Measurements from ENCODE around the gene NDUFAF8. TPM values are rescaled to one million over a fixed set of nuclear protein-coding genes. Genes with fewer than 3 reads are reported as not detected.

Gene NDUFAF8
- total RNA-seq, 1 donor from 2014 or later: 38.9 TPM

DNA sequence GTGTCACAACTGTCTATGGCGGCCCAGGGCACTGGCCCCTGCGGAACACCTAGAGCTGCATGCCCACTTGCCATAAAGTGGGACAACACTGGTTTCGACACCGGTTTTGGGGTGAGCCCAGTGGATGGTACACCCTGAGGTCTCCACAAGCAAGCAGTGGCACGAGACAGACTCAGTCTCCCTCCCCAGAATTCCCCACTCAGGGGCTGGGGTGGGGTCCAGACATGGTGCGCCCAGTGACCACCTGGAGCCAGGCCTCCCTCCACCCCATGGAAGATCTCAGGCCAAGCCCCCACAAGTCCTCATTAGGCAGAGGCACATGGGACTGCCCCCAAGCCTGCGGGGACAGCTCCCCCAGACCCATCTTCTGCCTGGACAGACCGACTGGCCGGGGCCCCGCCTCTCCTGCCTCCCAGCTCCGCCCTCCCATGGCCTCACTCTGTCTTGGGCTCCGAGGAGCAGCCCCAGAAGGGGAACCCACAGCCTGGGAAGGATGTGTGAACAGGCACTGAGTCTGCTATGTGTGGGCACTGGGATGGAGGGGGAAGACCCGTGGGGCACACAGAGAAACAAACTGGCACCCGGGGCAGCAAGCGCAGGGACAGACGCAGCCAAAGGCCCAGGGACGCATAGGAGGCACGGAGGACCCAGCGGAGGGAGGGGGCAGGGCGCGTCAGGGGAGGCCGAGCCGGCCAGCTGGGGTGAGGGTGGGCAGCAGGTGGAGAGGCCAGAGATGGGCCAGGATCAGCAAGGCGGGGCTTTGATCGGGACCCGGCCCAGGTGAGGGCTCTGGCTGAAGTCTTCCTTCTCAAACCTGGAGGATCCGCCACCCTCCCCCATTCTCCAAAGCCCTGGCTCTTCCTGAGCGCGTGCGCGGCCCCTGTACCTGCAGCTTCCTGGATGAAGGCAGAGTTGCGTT, 3.0 kb upstream of the NDUFAF8 start:
- DNase-seq (ENCODE audit: extremely low spot score, unreplicated experiment): no peak
- TF ChIP-seq, protein P1, sequence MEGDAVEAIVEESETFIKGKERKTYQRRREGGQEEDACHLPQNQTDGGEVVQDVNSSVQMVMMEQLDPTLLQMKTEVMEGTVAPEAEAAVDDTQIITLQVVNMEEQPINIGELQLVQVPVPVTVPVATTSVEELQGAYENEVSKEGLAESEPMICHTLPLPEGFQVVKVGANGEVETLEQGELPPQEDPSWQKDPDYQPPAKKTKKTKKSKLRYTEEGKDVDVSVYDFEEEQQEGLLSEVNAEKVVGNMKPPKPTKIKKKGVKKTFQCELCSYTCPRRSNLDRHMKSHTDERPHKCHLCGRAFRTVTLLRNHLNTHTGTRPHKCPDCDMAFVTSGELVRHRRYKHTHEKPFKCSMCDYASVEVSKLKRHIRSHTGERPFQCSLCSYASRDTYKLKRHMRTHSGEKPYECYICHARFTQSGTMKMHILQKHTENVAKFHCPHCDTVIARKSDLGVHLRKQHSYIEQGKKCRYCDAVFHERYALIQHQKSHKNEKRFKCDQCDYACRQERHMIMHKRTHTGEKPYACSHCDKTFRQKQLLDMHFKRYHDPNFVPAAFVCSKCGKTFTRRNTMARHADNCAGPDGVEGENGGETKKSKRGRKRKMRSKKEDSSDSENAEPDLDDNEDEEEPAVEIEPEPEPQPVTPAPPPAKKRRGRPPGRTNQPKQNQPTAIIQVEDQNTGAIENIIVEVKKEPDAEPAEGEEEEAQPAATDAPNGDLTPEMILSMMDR (IDR thresholded peaks at IDR 0.05): no peak
- no peaks in the 10 kb centered on the region for H3K36me3 Mint-ChIP-seq (ENCODE audit: unreplicated experiment)
- H3K4me3 Mint-ChIP-seq (ENCODE audit: unreplicated experiment): no peak overlapping the region
- H3K4me1 Mint-ChIP-seq (ENCODE audit: unreplicated experiment): peaks cover 22% of the 10 kb centered on the region
- no peaks in the 10 kb centered on the region for H3K27me3 Mint-ChIP-seq (ENCODE audit: unreplicated experiment)
- H3K9me3 Mint-ChIP-seq (ENCODE audit: unreplicated experiment): no peaks in the 10 kb centered on the region
- no peak overlapping the region for H3K27ac Mint-ChIP-seq (ENCODE audit: unreplicated experiment)

DNA sequence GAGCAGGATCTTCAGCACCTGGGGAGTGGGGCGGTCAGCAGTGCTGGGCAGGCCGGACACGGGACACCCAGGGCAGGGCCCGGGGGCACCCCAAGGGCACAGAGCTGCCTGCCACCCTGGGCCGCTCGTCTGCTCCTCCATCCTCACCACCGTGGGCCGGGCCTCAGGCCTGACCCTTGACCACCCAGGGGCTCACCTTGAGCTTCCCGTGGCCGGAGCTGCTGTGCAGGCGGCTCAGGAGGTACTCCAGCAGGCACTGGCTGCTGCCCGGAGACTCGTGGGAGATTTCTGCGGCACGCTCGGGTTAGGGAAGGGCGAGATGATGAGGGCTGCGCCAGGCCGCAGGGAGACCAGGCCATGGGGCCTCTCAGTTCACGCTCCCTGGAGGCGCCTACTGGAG, 2.3 kb upstream of the NDUFAF8 start:
- H3K4me1 Mint-ChIP-seq (ENCODE audit: unreplicated experiment): peaks cover 22% of the 10 kb centered on the region
- TF ChIP-seq, protein P1 (IDR thresholded peaks at IDR 0.05): no peak
- no peak for DNase-seq (ENCODE audit: extremely low spot score, unreplicated experiment)
- no peaks in the 10 kb centered on the region for H3K9me3 Mint-ChIP-seq (ENCODE audit: unreplicated experiment)
- no peaks in the 10 kb centered on the region for H3K27me3 Mint-ChIP-seq (ENCODE audit: unreplicated experiment)
- H3K36me3 Mint-ChIP-seq (ENCODE audit: unreplicated experiment): peaks cover 3% of the 10 kb centered on the region
- no peak overlapping the region for H3K4me3 Mint-ChIP-seq (ENCODE audit: unreplicated experiment)
- no peak overlapping the region for H3K27ac Mint-ChIP-seq (ENCODE audit: unreplicated experiment)

DNA sequence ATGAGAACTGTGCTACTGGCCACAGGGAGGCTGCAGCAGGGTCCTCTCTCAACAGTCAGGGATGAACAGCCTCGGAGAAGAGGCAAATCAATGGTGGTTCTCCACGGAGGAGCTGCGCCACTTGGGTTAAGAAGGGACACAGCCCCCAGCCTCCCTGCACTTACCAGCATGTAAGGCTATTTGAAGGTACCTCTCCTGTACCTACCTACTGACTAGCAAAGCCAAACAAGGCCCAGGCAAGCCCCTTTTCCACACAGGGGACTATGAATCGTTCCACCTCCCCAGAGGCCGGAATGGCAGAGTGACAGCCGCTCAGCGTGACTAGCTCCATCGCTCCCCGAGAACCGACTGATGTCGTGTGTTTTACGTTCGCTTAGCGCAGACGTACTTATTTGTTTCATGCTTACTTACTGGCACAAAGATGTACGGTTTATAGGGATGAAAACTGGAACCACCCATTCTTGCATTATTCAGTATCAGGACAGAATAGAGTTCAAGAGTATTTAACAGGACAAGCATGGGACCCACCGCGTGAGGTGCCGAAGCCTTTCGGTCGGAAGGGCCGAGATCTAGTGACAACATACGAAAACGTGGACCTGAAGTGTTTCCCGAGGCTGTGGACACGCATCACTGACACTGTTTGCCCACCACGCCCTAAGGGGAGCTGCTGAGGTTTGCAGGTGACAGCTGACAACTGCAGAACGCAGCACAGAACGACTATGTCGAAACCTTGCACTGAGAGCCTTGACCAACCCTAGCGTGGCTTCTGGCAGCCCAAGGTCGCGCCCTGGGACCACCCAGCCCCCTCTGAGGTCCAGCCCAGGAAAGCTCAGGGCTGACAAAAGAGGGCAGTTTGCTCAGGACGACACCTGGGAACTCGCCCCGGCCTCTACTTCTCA, 1.3 kb upstream of the NDUFAF8 start:
- H3K27ac Mint-ChIP-seq (ENCODE audit: unreplicated experiment): no peak overlapping the region

DNA sequence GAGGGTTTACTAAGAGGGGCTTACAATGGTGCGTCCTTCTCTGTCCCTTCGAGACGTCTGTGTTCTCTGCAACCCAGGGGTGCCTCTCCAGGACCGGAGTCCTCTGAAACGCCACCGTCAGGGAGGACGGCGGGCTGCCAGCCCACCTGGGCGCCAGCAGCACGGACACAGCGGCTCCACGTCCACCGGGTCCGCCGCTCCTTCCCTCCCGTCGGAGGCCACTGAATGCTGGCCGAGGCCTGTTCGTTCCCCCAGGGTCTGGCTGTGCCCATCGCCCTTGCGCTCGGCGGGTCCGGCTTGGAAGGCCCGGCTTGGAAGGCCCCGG, 666 bp upstream of the NDUFAF8 start:
- no peaks in the 10 kb centered on the region for H3K9me3 Mint-ChIP-seq (ENCODE audit: unreplicated experiment)
- H3K4me3 Mint-ChIP-seq (ENCODE audit: unreplicated experiment): peak overlapping the region; percentile 71
- H3K4me1 Mint-ChIP-seq (ENCODE audit: unreplicated experiment): peaks cover 22% of the 10 kb centered on the region

More for the DNA sequence above, 1.3 kb upstream of the NDUFAF8 start:
- Mint-ChIP-seq H3K36me3 (ENCODE audit: unreplicated experiment) (peaks cover 3% of the 10 kb centered on the region), H3K4me1 (ENCODE audit: unreplicated experiment) (peaks cover 22% of the 10 kb centered on the region), H3K27me3 (ENCODE audit: unreplicated experiment) (no peaks in the 10 kb centered on the region), H3K4me3 (ENCODE audit: unreplicated experiment) (peak overlapping the region; percentile 71), H3K9me3 (ENCODE audit: unreplicated experiment) (no peaks in the 10 kb centered on the region)
- DNase-seq (ENCODE audit: extremely low spot score, unreplicated experiment): no peak
- TF ChIP-seq, protein P1 (IDR thresholded peaks at IDR 0.05): no peak

More for the DNA sequence above, 666 bp upstream of the NDUFAF8 start:
- Mint-ChIP-seq H3K36me3 (ENCODE audit: unreplicated experiment) (peaks cover 3% of the 10 kb centered on the region), H3K27ac (ENCODE audit: unreplicated experiment) (no peak overlapping the region), H3K27me3 (ENCODE audit: unreplicated experiment) (no peaks in the 10 kb centered on the region)
- TF ChIP-seq, protein P1 (IDR thresholded peaks at IDR 0.05): no peak
- no peak for DNase-seq (ENCODE audit: extremely low spot score, unreplicated experiment)
